Spleen (tissue), 11 donors: ENCODE results near the gene BUB1B. TPM values are rescaled to one million over a fixed set of nuclear protein-coding genes. Genes with fewer than 3 reads are reported as not detected.

Experiments
- DNase-seq: peaks from one replicate; pipeline ENCODE4 v3.0.0-alpha.2; 2020
- H3K27ac ChIP-seq, 8 donors: fragments of 200-600 bp; sonication (generic) in 7 of 8; 1 replicate in 4 of 8; 2 replicates in 4 of 8; pipeline versions ENCODE4 v1.5.0 to v1.8.0; 2016 to 2021; ENCODE audit warnings: inconsistent platforms in 4 of 8, mild to moderate bottlenecking in 4 of 8, moderate library complexity in 1 of 8
- H3K27me3 ChIP-seq, 7 donors: fragments of 200-600 bp; sonication (generic) in 6 of 7; replicated peaks in 1 of 7; 1 replicate in 4 of 7; 2 replicates in 3 of 7; pipeline versions ENCODE4 v1.5.0 to v1.8.0; 2016 to 2021; ENCODE audit warnings: inconsistent platforms in 3 of 7, mild to moderate bottlenecking in 1 of 7
- H3K36me3 ChIP-seq, 6 donors: fragments of 200-600 bp; sonication (generic) in 5 of 6; 1 replicate in 4 of 6; 2 replicates in 2 of 6; pipeline versions ENCODE4 v1.5.0 to v1.8.0; 2016 to 2021; ENCODE audit warnings: inconsistent platforms in 2 of 6
- H3K4me1 ChIP-seq, 6 donors: fragments of 200-600 bp; sonication (generic) in 5 of 6; 1 replicate in 3 of 6; 2 replicates in 3 of 6; pipeline versions ENCODE4 v1.5.0 to v1.8.0; 2016 to 2021; ENCODE audit warnings: inconsistent platforms in 3 of 6
- H3K4me3 ChIP-seq, 8 donors: fragments of 200-600 bp; sonication (generic) in 7 of 8; 1 replicate in 4 of 8; 2 replicates in 4 of 8; pipeline versions ENCODE4 v1.5.0 to v1.8.0; 2016 to 2021; ENCODE audit warnings: inconsistent platforms in 4 of 8, mild to moderate bottlenecking in 4 of 8, moderate library complexity in 2 of 8
- H3K9me3 ChIP-seq, 8 donors: fragments of 200-600 bp; sonication (generic) in 7 of 8; 1 replicate in 4 of 8; 2 replicates in 4 of 8; pipeline versions ENCODE4 v1.5.0 to v1.8.0; 2016 to 2021; ENCODE audit warnings: inconsistent platforms in 4 of 8
- CTCF ChIP-seq, 11 experiments: fragments of 200-600 bp in 7 of 11; fragments of 450-650 bp in 4 of 11; sonication (generic) in 4 of 11; IDR thresholded peaks in 8 of 11; conservative IDR thresholded peaks in 3 of 11; 1 replicate in 7 of 11; 2 replicates in 4 of 11; pipeline versions ENCODE4 v1.4.0 to v1.8.0; 2016 to 2021; ENCODE audit warnings: antibody characterized with exemption in 11 of 11, inconsistent platforms in 4 of 11, mild to moderate bottlenecking in 1 of 11
- POLR2A ChIP-seq, 3 donors: fragments of 450-650 bp; IDR thresholded peaks; one replicate each; pipeline ENCODE4 v1.5.1; 2017; ENCODE audit warnings: antibody characterized with exemption in 3 of 3, mild to moderate bottlenecking in 1 of 3
- POLR2AphosphoS5 ChIP-seq, 3 donors: sonication (generic); formaldehyde crosslinking; IDR thresholded peaks; one replicate each; pipeline ENCODE4 v1.5.1; 2017; ENCODE audit warnings: antibody characterized with exemption in 3 of 3
- WGBS, 5 donors: extraction: QIAGEN DNeasy Blood & Tissue Kit in 3 of 5; methylation state at CpG; one replicate each; pipeline versions ENCODE4 v1.1.5 to v1.1.7; 2013 to 2018; 5-methylcytosine and 5-hydroxymethylcytosine counted together
- intact Hi-C: fragments of 100-400 bp; cut with DNase I; formaldehyde crosslinking; loops from one replicate; pipeline ENCODE4 v1.15.0; 2023; ENCODE audit warnings: low total_unique reads
- polyA plus RNA-seq, 3 donors: library from polyadenylated mRNA; stranded (reverse); fragments of 200-250 nt; gene quantifications; one replicate each; pipeline ENCODE4 v1.2.1, GENCODE V29; 2013
- total RNA-seq, 7 donors: library from RNA; depleted of rRNA in 3 of 7; stranded (reverse); fragments of >200 nt in 3 of 7; fragmentation: NEBNext Ultra II Directional in 4 of 7; extraction: Animal tissue kit (Norgen Biotek cat#: 25700) in 4 of 7; gene quantifications; one replicate each; pipeline versions ENCODE4 v1.1.0 to v1.2.1, GENCODE V29; 2016 to 2021
- donor health status: healthy with polysubstance abuse.
- donor health status: DM: no; HTN: no; CAD: no; lungs with moderate emphysema.
- donor health status: DM: no; HTN: no; CAD: no.
- donor health status: Bipolar disorder and iron deficiency.
- donor health status: healthy.
- donor health status: DM: no; HTN: no; CAD: no.
- donor health status: DM: yes; HTN: yes; CAD: no.

Gene BUB1B
- total and polyA plus RNA-seq, 10 donors, result 1.2 to 11.8 (median 6.3) TPM

- Histone ChIP-seq H3K4me3 (no peak overlapping the region), H3K36me3 (no peaks in the 10 kb centered on the region), H3K9me3 (no peaks in the 10 kb centered on the region), H3K27ac (no peak overlapping the region), H3K27me3 (peaks cover 0 to 15% (median 0%) of the 10 kb centered on the region in 7 donors), H3K4me1 (no peaks in the 10 kb centered on the region)
- no peak for TF ChIP-seq POLR2A (IDR thresholded peaks at IDR 0.05)
- no peak for TF ChIP-seq CTCF (IDR thresholded peaks at IDR 0.05 in 8 of 11, conservative IDR thresholded peaks at IDR 0.05 in 3 of 11)
- no peak for TF ChIP-seq POLR2AphosphoS5 (IDR thresholded peaks at IDR 0.05)
- intact Hi-C loops, result no loop called here
- no peak for DNase-seq
- WGBS, 5 donors, result 85 to 94% (median 90%) methylated on average over 5 to 8 of the region's 8 CpGs
Measured at GRCh38 chr15:40246496-40247280, 85.8 kb downstream of the BUB1B start.

- 75 to 88% (median 77%) methylated on average over 11 to 12 of the region's 12 CpGs for WGBS, 5 donors
- H3K4me1 ChIP-seq, result peaks cover 0 to 8% (median 6%) of the 10 kb centered on the region in 6 donors
- H3K4me3 ChIP-seq, result no peak overlapping the region
- DNase-seq, result peak; percentile 59
- TF ChIP-seq CTCF (IDR thresholded peaks at IDR 0.05 in 8 of 11, conservative IDR thresholded peaks at IDR 0.05 in 3 of 11) (no peak), POLR2A (IDR thresholded peaks at IDR 0.05) (no peak), POLR2AphosphoS5 (IDR thresholded peaks at IDR 0.05) (no peak)
- no peak overlapping the region for H3K27ac ChIP-seq
- no peaks in the 10 kb centered on the region for H3K36me3 ChIP-seq
- intact Hi-C loops, result no loop called here
- H3K9me3 ChIP-seq, result no peaks in the 10 kb centered on the region
- H3K27me3 ChIP-seq, result peaks cover 0 to 23% (median 8%) of the 10 kb centered on the region in 7 donors
Measured at GRCh38 chr15:40247406-40247971, 86.6 kb downstream of the BUB1B start.

GRCh38 chr15:40248006-40248783 lies 87.3 kb downstream of the BUB1B start:
- H3K4me1 ChIP-seq, result peaks cover 0 to 15% (median 13%) of the 10 kb centered on the region in 6 donors
- no peak overlapping the region for H3K27ac ChIP-seq
- H3K4me3 ChIP-seq, result no peak overlapping the region
- intact Hi-C loops, result no loop called here
- no peaks in the 10 kb centered on the region for H3K9me3 ChIP-seq
- no peaks in the 10 kb centered on the region for H3K36me3 ChIP-seq
- TF ChIP-seq POLR2AphosphoS5 (IDR thresholded peaks at IDR 0.05), result no peak
- no peak for TF ChIP-seq POLR2A (IDR thresholded peaks at IDR 0.05)
- TF ChIP-seq CTCF (IDR thresholded peaks at IDR 0.05 in 8 of 11, conservative IDR thresholded peaks at IDR 0.05 in 3 of 11), result no peak
- peaks cover 0 to 30% (median 15%) of the 10 kb centered on the region in 7 donors for H3K27me3 ChIP-seq
- peak; percentile 62 for DNase-seq
- 88 to 93% (median 92%) methylated on average over 14 to 17 of the region's 17 CpGs for WGBS, 5 donors
